ENCODE data around the gene LMNA. TPM values are rescaled to one million over a fixed set of nuclear protein-coding genes. Genes with fewer than 3 reads are reported as not detected.
A peak's percentile ranks its signal among the peaks of the same experiment; 100 is the strongest.

The LMNA gene
- total and polyA plus RNA-seq, 8 donors: 53.1 to 630 (median 244) TPM

DNA sequence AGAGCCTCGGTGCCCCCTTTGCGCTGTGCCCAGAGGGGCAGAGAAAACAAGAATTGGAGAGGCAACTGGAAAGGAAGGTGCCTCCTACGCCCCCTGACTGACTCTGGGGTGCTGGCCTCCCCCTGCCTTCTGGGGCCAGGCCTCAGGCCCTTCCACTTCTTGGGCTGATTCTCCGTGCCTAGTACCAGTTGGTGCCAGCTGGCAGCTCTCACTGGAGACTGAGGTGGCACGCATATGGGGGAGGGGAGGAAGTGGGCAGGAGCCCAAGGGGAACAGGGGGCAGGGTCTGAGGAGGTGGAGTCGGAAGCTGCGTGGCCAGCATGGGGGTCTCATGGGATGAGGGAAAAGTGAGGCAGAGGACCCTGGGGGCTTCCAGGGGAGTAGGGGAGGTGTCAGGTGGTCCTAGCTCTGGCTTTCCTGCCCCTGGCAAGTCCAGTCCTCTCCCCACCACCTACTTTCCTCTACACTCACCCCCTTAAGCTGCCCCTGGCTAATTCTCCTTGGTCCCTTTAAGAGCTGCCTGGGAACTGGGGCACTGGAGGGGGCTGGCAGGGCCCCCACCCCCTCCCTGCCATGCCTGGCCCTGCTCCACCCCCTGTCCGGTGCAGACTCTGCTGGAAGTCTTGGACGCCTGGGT lies 32.4 kb downstream of the LMNA start:
- TF ChIP-seq POLR2AphosphoS5 (IDR thresholded peaks at IDR 0.05): peak in 1 of 3 donors; percentile 11
- TF ChIP-seq POLR2A (IDR thresholded peaks at IDR 0.05): no peak

DNA sequence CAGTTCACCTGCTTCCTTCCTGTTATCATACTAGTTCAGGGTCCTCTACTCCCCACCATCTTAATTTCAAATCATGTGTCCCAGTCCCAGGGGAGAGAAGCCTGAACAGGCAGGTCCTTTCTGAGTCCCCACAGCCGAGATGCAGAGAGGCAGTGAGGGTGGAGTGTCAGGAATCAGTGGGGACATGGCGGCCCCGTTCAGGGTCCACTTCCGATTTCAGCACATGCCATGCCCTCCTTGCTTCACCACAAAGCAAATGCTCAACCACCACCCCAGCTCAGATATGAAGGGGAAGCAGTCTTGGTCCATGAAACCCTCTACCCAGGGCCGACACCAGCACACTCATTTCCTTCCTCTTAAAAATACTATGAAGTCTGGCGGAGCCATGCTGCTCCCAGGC lies 33.7 kb downstream of the LMNA start:
- TF ChIP-seq POLR2A (IDR thresholded peaks at IDR 0.05) (no peak), POLR2AphosphoS5 (IDR thresholded peaks at IDR 0.05) (no peak), EP300 (IDR thresholded peaks at IDR 0.05) (no peak)
- TF ChIP-seq, protein P1, sequence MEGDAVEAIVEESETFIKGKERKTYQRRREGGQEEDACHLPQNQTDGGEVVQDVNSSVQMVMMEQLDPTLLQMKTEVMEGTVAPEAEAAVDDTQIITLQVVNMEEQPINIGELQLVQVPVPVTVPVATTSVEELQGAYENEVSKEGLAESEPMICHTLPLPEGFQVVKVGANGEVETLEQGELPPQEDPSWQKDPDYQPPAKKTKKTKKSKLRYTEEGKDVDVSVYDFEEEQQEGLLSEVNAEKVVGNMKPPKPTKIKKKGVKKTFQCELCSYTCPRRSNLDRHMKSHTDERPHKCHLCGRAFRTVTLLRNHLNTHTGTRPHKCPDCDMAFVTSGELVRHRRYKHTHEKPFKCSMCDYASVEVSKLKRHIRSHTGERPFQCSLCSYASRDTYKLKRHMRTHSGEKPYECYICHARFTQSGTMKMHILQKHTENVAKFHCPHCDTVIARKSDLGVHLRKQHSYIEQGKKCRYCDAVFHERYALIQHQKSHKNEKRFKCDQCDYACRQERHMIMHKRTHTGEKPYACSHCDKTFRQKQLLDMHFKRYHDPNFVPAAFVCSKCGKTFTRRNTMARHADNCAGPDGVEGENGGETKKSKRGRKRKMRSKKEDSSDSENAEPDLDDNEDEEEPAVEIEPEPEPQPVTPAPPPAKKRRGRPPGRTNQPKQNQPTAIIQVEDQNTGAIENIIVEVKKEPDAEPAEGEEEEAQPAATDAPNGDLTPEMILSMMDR (IDR thresholded peaks at IDR 0.05): no peak
- Histone ChIP-seq H3K27ac (peak overlapping the region in 3 of 5 donors; percentile 32 to 70 (median 61)), H3K9me3 (no peaks in the 10 kb centered on the region), H3K4me3 (no peak overlapping the region), H3K4me1 (peaks cover 13 to 44% (median 23%) of the 10 kb centered on the region in 4 donors), H3K27me3 (peaks cover 0 to 19% (median 5%) of the 10 kb centered on the region in 3 donors), H3K36me3 (no peaks in the 10 kb centered on the region)
- intact Hi-C loops (cut with DNase I; ENCODE audit: low total_unique reads): no loop called here
- peak in 1 of 2 donors; percentile 36 for DNase-seq
- WGBS, 5 donors: 61 to 73% (median 72%) methylated on average over 6 of the region's 6 CpGs

More for the DNA sequence above, 32.4 kb downstream of the LMNA start:
- H3K27ac ChIP-seq: peak overlapping the region in 3 of 5 donors; percentile 57 to 70 (median 61)
- DNase-seq: peak; percentile 71 to 74
- intact Hi-C loops (cut with DNase I; ENCODE audit: low total_unique reads): no loop called here
- peaks cover 0 to 19% (median 5%) of the 10 kb centered on the region in 3 donors for H3K27me3 ChIP-seq
- peak overlapping the region in 1 of 4 donors; percentile 5 for H3K4me3 ChIP-seq
- no peaks in the 10 kb centered on the region for H3K9me3 ChIP-seq
- 16 to 26% (median 17%) methylated on average over 9 of the region's 9 CpGs for WGBS, 5 donors
- H3K4me1 ChIP-seq: peaks cover 13 to 42% (median 23%) of the 10 kb centered on the region in 4 donors
- no peaks in the 10 kb centered on the region for H3K36me3 ChIP-seq

DNA sequence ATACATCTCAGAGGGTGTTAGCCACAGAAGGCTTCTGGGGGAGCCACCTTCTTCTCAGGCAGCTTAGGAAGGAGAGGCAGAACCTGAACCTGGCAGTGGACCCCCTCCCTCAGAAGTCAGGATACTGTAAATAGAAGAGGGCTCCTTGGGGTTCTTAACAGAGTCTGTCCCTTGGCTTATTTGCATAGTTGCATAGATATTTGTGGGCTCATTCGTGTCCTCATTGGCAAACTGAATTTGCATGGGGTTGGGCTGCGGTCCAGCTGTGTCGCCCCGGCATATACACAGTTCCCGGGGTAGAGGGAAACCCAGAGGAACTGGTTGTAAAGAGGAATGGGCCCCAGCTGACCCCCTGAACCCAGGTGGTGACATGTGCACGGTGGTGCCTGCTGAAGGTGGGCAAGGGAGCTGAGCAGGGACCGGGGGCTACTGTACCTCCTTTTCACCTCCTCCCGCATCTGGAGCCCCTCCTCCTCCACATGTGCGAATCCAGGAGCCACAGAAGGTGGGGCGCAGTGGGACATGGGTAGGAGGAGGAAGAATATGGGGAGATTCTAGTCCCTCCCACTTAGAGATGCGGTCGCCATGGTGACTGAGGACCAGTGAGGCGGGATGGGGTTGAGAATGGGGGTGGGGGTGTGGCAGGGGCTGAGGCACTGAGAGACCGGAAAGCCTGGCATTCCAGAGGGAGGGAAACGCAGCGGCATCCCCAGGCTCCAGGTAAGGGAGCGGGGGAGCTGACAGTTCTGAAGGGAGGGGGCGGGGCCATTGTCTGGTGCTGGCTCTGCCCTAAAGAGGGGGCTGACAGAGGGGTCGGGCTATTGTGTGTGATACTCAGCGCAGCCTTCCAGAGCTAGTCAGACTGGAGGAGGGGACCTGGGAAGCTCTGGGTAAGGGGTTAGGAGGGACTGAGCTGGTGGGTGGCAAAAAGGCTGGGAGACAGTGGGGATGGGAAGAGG lies 35.1 kb downstream of the LMNA start:
- intact Hi-C loops (cut with DNase I; ENCODE audit: low total_unique reads): no loop called here
- Histone ChIP-seq H3K27ac (peak overlapping the region in 1 of 5 donors; percentile 70), H3K4me3 (no peak overlapping the region), H3K9me3 (no peaks in the 10 kb centered on the region), H3K36me3 (no peaks in the 10 kb centered on the region), H3K4me1 (peaks cover 13 to 54% (median 27%) of the 10 kb centered on the region in 4 donors), H3K27me3 (peaks cover 0 to 19% (median 5%) of the 10 kb centered on the region in 3 donors)
- DNase-seq: peak in 1 of 2 donors; percentile 33
- TF ChIP-seq POLR2AphosphoS5 (IDR thresholded peaks at IDR 0.05) (no peak), POLR2A (IDR thresholded peaks at IDR 0.05) (no peak), EP300 (IDR thresholded peaks at IDR 0.05) (no peak)
- TF ChIP-seq, protein P1 (IDR thresholded peaks at IDR 0.05): no peak
- 35 to 53% (median 37%) methylated on average over 20 of the region's 20 CpGs for WGBS, 5 donors

DNA sequence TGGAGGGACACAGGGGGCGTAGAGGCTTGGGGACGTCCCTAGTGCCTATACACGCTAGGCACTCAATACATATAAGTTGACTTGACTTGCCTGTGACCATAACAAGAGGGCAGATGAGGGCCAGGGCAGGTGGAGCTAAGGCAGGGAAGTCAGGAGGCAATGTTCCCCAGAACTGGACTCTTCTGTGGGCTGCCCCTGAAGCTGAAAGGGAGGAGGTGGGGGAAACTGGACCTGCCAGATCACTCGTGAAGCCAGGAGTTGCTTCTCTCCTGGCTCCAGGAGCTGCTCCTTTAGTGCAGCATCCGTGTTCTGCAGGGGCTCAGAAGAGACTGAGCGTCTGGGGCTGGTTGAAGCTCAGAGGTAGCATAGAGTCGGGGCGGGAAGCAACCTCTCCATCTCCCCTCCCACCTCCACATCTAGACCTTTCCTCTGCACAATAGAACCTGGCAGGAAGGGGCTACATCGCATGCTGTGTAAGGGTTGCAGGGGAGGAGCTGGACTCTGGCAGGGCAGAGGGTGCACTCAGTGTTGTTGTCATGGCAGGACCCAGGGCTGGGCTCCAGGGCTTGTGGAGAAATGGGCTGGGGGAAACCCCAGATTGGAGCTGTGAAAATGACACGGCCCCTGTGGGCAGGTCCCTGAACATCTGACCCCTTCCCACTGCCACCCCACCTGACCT lies 36.0 kb downstream of the LMNA start:
- H3K4me3 ChIP-seq: no peak overlapping the region
- TF ChIP-seq POLR2A (IDR thresholded peaks at IDR 0.05) (no peak), POLR2AphosphoS5 (IDR thresholded peaks at IDR 0.05) (no peak), EP300 (IDR thresholded peaks at IDR 0.05) (no peak)
- TF ChIP-seq, protein P1 (IDR thresholded peaks at IDR 0.05): no peak
- DNase-seq: no peak
- H3K9me3 ChIP-seq: no peaks in the 10 kb centered on the region
- H3K4me1 ChIP-seq: peaks cover 13 to 54% (median 27%) of the 10 kb centered on the region in 4 donors
- peaks cover 0 to 19% (median 5%) of the 10 kb centered on the region in 3 donors for H3K27me3 ChIP-seq
- intact Hi-C loops (cut with DNase I; ENCODE audit: low total_unique reads): no loop called here
- WGBS, 5 donors: 42 to 72% (median 53%) methylated on average over 10 of the region's 10 CpGs
- H3K36me3 ChIP-seq: no peaks in the 10 kb centered on the region
- H3K27ac ChIP-seq: no peak overlapping the region

All from stomach (tissue), 9 donors.